GM18519 (cell line): ENCODE data around the gene IL21R.
"Not testable (repeated sequence)": the region's sequence is repeated elsewhere in the genome, so short reads cannot be mapped to it uniquely, and the experiment has no call there.

Experiments
- ATAC-seq: cut with Tn5 transposase; IDR thresholded peaks from one replicate; pipeline ENCODE4 v1.9.1; 2021; ENCODE audit warnings: mild to moderate bottlenecking, moderate library complexity; ENCODE audit not compliant: unreplicated experiment, low FRiP score

Gene IL21R

DNA sequence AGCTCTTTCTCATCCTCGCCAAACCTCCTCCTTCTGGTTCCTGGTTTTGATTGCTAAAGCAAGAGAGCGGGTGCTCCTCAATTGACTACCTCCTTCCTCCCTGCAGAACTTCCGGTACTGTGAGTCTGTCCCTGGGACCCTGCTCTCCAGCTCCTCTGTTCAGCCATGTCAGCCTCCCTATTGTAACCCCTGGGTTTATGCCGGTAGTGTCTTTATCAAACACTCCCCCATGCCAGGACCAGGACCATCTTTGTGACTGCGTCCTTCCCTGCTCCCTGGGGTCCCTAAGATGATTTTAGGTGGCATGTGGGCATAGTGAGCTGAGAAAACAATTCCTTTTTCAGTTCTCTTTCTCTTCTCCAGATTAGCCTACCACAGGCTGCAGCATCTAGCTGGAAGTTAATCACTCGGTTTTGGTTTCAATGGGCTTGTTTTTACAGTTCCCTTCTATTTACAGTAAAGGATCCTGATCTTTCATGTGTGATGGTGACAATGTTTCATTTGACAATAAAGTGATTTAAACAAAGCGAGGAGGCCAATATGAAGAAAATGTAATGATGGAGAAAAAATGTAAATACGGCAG, 27.7 kb upstream of the IL21R start:
- ATAC-seq: no peak

DNA sequence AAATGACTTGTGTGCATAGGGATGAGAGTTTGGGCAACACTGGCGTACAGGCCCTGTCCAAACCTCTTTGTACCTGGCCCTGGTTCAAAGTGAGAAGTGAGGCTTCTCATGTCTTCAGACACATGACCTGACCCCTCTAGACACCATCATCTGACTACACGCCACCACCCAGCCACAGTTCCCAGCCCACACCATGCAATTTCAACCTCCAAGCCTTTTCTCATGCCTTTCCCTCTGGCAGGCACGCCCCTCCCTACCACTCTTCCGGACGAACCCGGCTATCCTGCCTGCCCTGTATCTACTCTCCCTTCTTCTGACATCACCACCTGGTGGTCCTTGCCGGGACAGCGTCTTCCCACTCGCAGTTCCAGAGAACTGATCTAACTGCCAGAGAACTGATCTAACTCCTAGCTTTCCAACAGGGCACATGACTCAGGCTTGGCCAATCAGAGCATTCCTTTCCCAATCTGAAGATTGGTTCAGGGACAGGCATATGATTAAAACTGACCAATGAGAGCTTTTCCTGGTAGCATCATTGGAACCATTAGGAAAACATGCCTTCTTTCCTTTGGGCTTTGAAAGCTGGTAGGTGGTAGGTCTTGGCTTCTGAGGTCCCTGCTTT, 27.1 kb upstream of the IL21R start:
- ATAC-seq: no peak

DNA sequence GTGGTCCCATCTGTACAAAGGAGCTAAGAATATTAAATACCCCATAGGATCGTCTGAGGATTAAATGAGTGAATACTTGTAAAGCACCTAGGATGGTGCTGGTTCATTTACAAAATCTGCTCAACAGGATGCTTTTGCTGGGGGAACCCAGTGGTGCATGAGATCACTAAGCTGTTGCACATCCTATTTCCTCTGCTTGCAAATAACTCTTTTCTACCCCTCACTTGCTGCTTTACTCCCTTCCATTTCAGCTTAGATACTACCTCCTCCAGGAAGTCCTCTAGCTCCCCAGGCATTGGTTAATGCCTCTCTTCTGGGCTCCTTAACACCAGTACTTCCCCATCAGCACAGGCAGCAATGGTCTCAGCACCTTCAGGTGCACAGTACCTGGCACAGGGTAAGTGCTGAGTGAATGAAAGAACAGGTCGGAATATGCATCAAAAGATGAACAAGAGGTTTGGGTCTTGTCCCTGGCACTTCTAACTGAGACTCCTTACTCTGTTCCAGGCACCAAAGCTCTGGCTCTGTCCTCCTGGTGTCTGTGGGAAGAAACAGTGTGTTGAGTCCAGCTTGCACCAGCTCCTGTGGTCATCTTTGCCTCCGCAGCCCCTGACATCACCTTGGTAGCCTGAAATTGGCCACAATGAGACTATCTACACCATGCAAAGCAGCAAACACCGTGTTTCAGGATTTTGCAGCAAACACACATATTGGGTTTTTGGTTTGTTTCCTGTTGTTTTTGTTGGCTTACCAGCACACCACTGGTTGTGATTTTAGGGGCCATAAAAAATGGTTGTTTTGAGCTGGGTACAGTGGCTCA, 24.1 kb upstream of the IL21R start:
- no peak for ATAC-seq

DNA sequence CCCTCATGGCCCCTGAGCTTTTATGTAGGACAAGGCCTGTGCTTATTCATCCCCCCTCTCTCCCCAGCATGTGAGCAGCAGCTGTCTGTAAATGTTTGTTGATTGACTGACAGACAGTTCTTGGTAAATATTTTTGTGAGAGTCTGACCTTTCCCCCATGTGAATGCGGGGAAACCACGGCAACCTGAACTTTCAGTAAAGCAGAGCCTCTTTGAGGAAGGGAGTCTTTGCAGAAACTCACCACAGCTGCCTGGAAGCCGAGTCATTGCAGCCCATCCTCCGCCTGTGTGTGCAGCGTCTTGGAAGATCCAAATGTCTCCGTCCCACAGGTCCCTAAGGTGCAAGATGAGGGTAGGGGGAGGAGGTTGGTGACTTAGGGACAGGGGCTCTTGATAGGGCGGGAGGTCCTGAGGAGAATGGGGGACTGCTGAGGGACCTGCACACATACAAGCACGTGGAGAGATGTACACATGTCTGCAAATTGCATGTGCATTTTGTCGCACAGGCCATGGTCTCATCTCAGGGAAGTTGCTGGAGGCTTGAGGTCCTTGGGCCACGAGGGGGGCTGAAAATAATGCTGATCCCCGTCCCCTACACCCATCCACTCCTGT, 23.0 kb upstream of the IL21R start:
- ATAC-seq: no peak

DNA sequence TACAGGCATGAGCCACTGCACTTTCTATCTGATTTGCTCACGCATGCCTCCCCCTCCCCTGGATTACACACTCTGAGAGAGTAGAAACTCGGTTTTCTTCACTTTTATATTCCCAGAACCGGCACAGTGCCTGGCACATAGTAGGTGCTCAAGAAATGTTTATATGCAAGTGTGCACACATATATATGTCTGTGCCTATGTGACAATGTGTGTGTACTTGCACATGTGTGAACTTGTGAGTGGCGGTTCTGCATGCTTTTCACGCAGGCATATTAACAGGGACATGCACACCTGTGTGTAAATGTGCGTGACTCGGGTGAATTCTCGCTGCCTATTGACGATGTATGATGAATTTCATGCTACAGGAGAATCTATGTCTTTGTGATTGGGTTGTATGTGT, 22.1 kb upstream of the IL21R start:
- ATAC-seq: no peak

DNA sequence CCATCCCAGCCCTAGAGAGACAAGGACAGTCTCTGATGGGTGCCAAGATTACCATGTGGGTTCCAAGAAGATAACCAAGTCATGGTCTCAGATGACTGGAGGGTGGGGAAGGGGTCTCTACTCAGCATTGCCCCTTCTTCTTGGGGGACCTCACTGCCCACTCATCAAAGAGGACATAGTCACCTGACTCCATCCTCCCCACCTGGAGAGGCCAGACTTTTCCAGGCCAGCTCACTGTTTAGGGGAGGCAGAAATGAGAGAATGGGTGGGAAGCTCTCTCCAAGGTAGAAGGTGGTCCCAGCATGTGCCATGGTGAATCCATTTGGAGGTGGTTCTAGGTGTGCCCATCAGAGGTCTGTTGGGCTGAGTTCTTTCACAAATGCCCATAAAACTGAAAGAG, 20.7 kb upstream of the IL21R start:
- no peak for ATAC-seq

DNA sequence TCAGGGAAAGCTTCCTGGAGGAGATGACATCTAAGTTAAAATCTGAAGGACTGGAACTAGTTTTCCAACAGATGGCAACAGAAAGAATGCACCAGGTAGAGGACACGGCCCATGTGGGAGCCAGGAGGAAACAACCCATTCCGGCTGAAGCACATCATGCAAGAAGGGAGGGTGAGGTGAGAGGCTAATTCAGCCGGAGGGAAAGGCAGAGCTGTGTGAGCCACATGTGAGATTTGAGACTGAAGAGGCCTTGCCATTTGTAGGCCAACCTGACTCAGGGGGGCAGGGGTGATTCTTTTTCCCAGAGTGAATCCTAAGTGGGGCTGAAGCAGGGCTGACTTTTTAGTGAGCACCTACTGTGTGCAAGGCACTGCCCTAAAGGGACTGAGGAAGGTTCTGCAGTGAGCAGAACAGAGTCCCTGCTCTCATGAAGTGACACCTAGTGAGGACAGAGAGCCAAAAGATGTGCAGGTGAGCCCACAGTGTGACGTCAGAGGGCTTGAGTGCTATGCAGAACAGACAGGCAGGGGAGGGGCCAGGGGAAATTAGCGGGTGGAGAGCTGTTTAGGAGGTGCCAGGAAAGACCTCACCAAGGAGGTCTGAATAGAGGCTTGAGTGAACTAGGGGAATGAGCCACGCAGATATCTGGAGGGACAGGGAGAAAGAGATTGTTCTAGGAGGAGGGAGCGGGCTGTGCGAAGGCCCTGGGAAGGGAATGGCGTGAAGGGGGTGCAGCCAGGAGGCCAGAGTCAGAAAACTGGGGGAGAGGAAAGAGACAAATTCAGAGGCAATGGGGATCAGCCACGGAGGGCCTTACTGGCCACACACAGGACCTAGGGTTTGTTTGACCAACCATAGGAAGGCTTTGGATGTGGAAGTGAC, 19.8 kb upstream of the IL21R start:
- no peak for ATAC-seq

DNA sequence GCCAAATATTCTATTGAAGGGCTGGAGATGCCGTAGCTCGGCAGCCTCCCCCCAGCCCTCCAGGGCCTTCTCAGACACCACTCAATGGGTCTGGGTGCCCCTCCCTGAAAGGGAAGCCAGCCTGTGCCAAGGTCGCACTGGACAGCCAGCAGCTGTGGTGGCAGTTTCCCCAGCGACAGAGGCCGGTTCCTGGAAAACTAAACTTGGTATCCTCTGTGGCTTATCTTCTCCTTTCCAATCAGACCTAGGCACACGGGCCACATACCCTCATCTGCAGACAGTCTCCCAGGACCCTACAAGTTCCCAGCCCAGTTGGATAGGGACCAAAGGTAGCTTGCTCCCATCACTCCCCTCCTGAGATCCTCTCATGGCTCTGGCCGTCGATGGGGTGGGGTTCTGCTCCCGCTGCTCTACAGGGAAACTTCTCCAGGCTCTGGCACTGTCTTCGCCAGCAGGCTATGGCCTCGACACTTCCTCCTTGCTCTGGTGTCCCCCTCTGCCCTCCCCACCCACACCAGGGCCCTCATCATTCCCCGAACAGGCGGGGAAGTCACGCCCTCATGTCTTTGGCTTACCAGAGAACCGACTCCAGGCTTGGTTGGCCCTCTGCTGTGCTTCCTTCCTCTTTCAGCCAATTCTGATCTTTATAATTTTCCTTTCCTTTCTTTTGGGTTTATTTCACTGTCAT, 18.3 kb upstream of the IL21R start:
- ATAC-seq: no peak

DNA sequence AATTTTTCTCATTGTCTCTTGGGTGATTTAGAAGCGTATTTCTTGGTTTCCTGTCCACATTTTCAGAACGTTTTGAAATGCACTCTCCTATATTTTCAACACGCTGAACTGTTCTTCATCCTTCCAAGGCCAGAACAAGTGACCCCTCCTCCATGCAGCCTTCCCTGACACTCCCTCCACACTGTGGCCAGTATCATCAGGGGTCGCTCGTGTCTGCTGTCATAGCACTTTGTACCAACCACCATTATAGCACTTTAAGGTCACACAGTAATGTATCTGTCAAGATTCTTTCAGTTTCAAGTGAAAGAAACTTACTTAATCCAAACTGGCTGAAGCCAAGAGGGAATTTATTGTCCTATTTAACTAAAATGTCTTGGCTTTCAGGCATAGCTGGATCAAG, 17.5 kb upstream of the IL21R start:
- no peak for ATAC-seq

DNA sequence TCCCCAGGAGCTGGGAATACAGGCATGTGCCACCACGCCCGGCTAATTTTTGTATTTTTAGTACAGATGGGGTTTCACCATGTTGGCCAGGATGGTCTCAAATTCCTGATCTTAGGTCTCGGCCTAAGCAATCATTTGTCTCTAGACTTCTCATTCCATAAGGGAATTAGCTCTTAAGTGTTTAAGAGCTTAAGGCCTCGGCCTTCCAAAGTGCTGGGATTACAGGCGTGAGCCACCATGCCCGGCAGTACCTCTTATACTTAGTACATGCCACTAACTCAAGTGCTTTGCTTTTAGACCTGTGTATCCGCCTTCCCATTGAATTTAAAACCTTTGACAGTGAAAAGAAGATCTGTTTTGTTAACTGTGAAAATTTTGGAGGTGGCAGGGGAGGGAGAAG, 16.6 kb upstream of the IL21R start:
- ATAC-seq: no peak

DNA sequence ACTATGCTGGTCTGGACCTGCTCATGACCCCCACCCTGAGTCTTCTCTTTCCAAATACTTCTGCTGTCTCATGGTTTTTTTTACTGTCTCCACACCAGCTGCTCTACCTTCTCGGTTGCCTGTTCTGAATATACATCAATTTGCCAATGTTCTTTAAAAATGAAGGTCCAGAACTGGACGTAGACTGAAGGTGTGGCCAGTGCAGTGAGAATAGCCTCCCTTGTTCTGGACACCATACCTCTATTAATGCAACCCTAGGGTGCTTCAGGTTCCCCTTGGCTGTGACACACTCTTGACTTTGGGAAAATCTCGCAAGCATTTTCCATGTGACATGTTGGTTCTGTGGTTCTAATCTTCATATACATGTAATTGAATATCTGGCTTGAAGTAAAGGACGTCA, 15.3 kb upstream of the IL21R start:
- ATAC-seq: no peak

DNA sequence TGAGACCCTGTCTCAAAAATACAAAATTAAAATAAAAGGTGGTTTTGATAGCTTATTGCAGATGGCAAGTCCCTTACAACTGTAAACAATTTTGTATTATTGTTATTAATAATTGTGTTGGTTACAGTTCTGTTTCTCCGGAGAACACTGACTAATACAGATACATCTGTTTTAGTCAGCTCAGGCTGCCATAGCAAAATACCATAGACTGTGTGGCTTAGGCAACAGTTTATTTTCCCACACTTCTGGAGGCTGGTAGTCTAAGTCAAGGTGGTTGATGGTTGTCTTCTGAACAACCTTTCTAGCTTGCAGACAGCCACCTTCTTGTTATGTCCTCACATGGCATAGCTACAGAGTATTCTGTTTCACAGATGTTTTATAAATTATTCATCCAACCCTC, 14.2 kb upstream of the IL21R start:
- peak; percentile 86 for ATAC-seq

DNA sequence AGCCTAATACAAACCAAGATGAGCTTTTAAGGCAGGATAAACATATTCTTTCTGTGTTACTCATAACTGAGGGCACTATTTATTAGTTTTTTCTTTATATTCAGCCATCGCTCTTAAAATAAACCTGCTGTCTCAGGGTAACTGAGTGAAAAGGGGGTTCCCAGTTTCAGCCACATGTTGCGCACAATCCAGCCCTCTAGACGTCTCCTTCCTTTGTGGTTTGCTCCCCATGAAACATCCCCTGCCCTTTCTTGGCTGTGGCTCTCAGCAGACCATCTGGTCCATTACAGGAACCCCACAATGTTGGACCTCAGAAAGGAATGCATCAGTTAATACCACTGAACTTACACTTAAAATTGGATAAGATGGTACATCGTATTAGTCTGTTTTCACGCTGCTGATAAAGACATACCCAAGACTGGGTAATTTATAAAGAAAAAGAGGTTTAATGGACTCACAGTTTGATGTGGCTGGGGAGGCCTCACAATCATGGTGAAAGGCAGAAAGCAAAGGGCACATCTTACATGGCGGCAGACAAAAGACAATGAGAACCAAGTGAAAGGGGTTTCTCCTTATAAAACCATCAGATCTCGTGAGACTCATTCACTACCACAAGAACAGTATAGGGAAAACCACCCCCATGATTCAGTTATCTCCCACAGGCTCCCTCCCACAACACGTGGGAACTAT, 12.6 kb upstream of the IL21R start:
- no peak for ATAC-seq

DNA sequence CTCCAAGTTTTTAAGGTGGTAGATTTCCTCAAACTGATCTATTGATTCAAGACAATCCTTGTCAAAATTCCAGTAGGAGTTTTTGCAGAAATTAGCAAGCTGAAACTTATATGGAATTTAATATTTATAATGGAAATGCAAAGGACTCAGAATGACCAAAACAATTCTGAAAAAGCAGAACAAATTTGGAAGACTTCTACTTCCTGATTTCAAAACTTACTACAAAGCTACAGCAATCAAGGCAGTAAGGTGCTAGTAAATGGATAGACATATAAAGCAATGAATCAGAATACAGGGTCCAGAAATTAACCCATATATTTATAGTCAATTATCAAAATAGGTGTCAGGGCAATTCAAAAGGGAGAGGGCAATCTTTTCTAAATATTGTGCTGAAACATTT, 11.8 kb upstream of the IL21R start:
- ATAC-seq: no peak

DNA sequence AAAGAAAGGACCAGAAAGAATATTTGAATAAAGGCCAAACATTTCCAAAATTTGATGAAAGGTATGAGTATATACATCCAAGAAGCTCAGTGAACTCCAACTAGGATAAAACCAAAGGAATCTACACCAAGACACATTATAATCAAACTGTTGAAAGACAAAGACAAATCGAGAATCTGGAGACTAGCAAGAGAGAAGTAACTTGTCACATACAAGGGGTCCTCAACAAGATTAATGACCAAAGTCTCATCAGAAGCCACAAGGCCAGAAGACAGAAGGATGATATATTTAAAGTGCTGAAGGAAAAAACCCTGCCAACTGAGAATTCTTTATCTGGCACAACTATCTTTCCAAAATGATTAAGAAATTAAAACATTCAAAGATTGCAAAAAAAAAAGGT, 9.3 kb upstream of the IL21R start:
- ATAC-seq: no peak

DNA sequence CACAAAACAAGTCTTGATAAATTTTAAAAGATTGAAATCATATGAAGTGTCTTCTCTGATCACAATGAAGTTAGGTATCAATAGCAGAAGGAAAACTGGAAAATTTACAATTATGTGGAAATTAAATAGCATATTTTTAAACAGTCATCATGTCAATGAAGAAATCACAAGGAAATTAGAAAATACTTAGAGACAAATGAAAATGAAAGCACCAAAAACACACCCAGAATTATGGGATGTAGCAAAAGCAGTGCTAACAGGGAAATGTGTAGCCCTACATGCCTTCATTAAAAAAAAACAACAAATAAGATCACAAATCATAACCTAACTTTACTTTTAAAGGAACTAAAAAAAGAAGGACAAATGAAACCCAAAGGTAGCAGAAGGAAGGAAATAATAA, 7.5 kb upstream of the IL21R start:
- ATAC-seq: no peak

DNA sequence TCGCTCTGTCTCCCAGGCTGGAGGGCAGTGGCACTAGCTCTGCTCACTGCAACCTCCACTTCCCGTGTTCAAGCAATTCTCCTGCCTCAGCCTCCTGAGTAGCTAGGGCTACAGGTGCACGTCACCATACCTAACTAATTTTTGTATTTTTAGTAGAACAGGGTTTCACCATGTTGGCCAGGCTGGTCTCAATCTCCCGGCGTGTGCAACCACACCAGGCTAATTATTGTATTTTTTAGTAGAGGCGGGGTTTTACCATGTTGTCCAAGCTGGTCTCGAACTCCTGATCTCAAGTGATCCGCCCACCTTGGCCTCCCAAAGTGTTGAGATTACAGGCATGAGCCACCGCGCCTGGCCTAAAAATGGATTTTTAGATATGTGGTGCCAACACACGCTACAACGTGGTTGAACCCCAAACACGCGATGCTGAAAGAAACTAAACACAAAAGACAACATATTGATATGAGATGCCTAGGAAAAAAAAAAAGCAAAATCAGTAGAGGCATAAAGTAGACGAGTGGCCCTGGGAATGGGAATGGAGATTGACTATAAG, 3.6 kb upstream of the IL21R start:
- ATAC-seq: not testable (repeated sequence)

DNA sequence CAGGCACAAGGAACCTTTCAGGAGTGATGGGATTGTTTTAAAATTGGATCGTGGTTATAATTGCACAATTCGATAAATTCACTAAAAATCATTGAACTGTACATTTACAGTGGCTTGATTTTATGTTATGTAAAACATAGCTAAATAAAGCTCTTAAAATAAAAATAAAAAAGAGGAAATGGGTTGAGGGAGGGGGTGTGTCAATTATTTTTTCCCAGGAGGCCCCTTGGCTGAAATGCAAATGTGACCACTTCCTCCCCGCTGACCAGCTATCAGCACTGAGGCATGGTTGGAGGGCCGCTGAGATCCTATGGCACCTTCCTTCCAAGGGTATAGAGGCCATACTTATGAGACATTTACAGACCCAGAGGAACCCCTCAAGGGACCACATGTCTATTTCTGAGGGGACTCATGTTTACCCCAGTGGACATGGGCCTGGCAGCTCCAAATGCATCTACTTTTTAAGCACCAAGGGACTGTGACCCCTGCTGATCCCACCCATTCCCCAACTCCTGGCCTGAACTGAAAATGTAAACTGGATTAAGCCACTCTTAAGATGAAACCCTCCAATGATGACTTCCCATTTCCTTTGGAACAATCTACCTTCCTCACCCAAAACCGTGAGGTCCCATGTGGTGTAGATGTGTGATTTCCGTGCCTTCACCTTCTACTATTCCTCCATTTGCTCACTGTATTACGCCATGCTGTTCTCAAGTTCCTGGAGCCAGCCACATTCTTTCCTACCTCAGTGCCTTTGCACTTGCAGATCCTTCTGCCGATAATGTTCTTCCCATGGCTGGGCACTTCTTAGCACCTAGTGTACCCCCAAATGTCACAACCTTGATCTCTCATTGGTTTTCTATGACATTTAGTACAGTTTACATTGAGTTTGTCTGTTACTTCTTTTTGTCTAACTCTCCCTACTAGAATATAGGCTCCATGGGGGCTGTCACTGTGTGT, 2.8 kb upstream of the IL21R start:
- ATAC-seq: no peak
